ENCODE data around the gene TMCO2. TPM values are rescaled to one million over a fixed set of nuclear protein-coding genes. Genes with fewer than 3 reads are reported as not detected.

Gene TMCO2
- total RNA-seq, 2 donors from 2014 or later = 5.5 TPM; not detected in 1

- no peaks in the 10 kb centered on the region for H3K36me3 ChIP-seq
- no peaks in the 10 kb centered on the region for H3K9me3 ChIP-seq
- DNase-seq (ENCODE audit: low spot score) = no peak
- H3K27me3 ChIP-seq (replicated peaks; ENCODE audit: insufficient read depth) = no peaks in the 10 kb centered on the region
- TF ChIP-seq POLR2A (IDR thresholded peaks at IDR 0.05) (no peak), POLR2AphosphoS5 (IDR thresholded peaks at IDR 0.05) (no peak), CTCF (IDR thresholded peaks at IDR 0.05) (no peak)
- no peak overlapping the region for H3K27ac ChIP-seq
- intact Hi-C loops (cut with DNase I) = no loop called here
- H3K4me1 ChIP-seq (replicated peaks) = no peaks in the 10 kb centered on the region
- H3K4me3 ChIP-seq = no peak overlapping the region
- 96% methylated on average over 2 of the region's 2 CpGs for WGBS
Observed at GRCh38 chr1:40240390-40240789, 7.3 kb upstream of the TMCO2 start.

GRCh38 chr1:40241362-40241761, 6.4 kb upstream of the TMCO2 start:
- Histone ChIP-seq H3K4me3 (no peak overlapping the region), H3K9me3 (no peaks in the 10 kb centered on the region), H3K27ac (no peak overlapping the region), H3K36me3 (no peaks in the 10 kb centered on the region), H3K4me1 (replicated peaks) (no peaks in the 10 kb centered on the region), H3K27me3 (replicated peaks; ENCODE audit: insufficient read depth) (no peaks in the 10 kb centered on the region)
- 84% methylated on average over 1 of the region's 1 CpG for WGBS
- no peak for TF ChIP-seq CTCF (IDR thresholded peaks at IDR 0.05)
- TF ChIP-seq POLR2AphosphoS5 (IDR thresholded peaks at IDR 0.05) = no peak
- no peak for TF ChIP-seq POLR2A (IDR thresholded peaks at IDR 0.05)
- intact Hi-C loops (cut with DNase I) = no loop called here
- no peak for DNase-seq (ENCODE audit: low spot score)

GRCh38 chr1:40243351-40243750, 4.4 kb upstream of the TMCO2 start:
- Histone ChIP-seq H3K36me3 (no peaks in the 10 kb centered on the region), H3K4me1 (replicated peaks) (no peaks in the 10 kb centered on the region), H3K4me3 (no peak overlapping the region), H3K27me3 (replicated peaks; ENCODE audit: insufficient read depth) (no peaks in the 10 kb centered on the region), H3K27ac (no peak overlapping the region), H3K9me3 (no peaks in the 10 kb centered on the region)
- TF ChIP-seq POLR2A (IDR thresholded peaks at IDR 0.05) = no peak
- no peak for TF ChIP-seq POLR2AphosphoS5 (IDR thresholded peaks at IDR 0.05)
- no peak for TF ChIP-seq CTCF (IDR thresholded peaks at IDR 0.05)
- intact Hi-C loops (cut with DNase I) = no loop called here
- DNase-seq (ENCODE audit: low spot score) = no peak
- 62% methylated on average over 2 of the region's 2 CpGs for WGBS

GRCh38 chr1:40244138-40244744, 3.5 kb upstream of the TMCO2 start:
- H3K27me3 ChIP-seq (replicated peaks; ENCODE audit: insufficient read depth) = no peaks in the 10 kb centered on the region
- H3K4me3 ChIP-seq = no peak overlapping the region
- H3K4me1 ChIP-seq (replicated peaks) = no peaks in the 10 kb centered on the region
- no peaks in the 10 kb centered on the region for H3K9me3 ChIP-seq
- no peak for DNase-seq (ENCODE audit: low spot score)
- TF ChIP-seq POLR2A (IDR thresholded peaks at IDR 0.05) (no peak), POLR2AphosphoS5 (IDR thresholded peaks at IDR 0.05) (no peak), CTCF (IDR thresholded peaks at IDR 0.05) (no peak)
- WGBS = 62% methylated on average over 4 of the region's 4 CpGs
- no peaks in the 10 kb centered on the region for H3K36me3 ChIP-seq
- no peak overlapping the region for H3K27ac ChIP-seq
- intact Hi-C loops (cut with DNase I) = no loop called here

GRCh38 chr1:40245686-40246085, 2.1 kb upstream of the TMCO2 start:
- Histone ChIP-seq H3K36me3 (no peaks in the 10 kb centered on the region), H3K4me1 (replicated peaks) (no peaks in the 10 kb centered on the region), H3K27me3 (replicated peaks; ENCODE audit: insufficient read depth) (no peaks in the 10 kb centered on the region), H3K4me3 (no peak overlapping the region), H3K9me3 (no peaks in the 10 kb centered on the region), H3K27ac (no peak overlapping the region)
- TF ChIP-seq POLR2A (IDR thresholded peaks at IDR 0.05) (no peak), CTCF (IDR thresholded peaks at IDR 0.05) (no peak), POLR2AphosphoS5 (IDR thresholded peaks at IDR 0.05) (no peak)
- WGBS = 94% methylated on average over 3 of the region's 3 CpGs
- DNase-seq (ENCODE audit: low spot score) = no peak
- intact Hi-C loops (cut with DNase I) = no loop called here
